Left lung (tissue), 10 donors: ENCODE measurements around the gene KLF12. TPM values are rescaled to one million over a fixed set of nuclear protein-coding genes. Genes with fewer than 3 reads are reported as not detected.

Source experiments
- ATAC-seq: fragments of 200-7000 bp; cut with Tn5 transposase; one replicate; pipeline ENCODE4 v1.9.1; 2020; ENCODE audit warnings: moderate library complexity
- DNase-seq, 4 donors: peaks; one replicate each; pipeline ENCODE4 v3.0.0-alpha.2; 2013 to 2020
- H3K27ac ChIP-seq, 2 donors: fragments of 200-600 bp; sonication (generic) in 1 of 2; one replicate each; pipeline versions ENCODE4 v1.5.0 to v1.8.0; 2020 to 2021
- H3K27me3 ChIP-seq, 2 donors: fragments of 200-600 bp; sonication (generic) in 1 of 2; one replicate each; pipeline versions ENCODE4 v1.5.0 to v1.8.0; 2020 to 2021
- H3K36me3 ChIP-seq, 2 donors: fragments of 200-600 bp; sonication (generic) in 1 of 2; one replicate each; pipeline versions ENCODE4 v1.5.0 to v1.8.0; 2020 to 2021
- H3K4me1 ChIP-seq, 2 donors: fragments of 200-600 bp; one replicate each; pipeline ENCODE4 v1.8.0; 2021
- H3K4me3 ChIP-seq, 2 donors: fragments of 200-600 bp; sonication (generic) in 1 of 2; one replicate each; pipeline versions ENCODE4 v1.5.0 to v1.8.0; 2020 to 2021; ENCODE audit warnings: mild to moderate bottlenecking in 1 of 2
- H3K9me3 ChIP-seq, 2 donors: fragments of 200-600 bp; sonication (generic) in 1 of 2; one replicate each; pipeline versions ENCODE4 v1.5.0 to v1.8.0; 2020 to 2021
- intact Hi-C, 2 donors: fragments of 100-400 bp; cut with DNase I; formaldehyde crosslinking; loops; one replicate each; pipeline versions ENCODE4 v1.11.2 to v1.14.2; 2022
- polyA plus RNA-seq, 6 donors: library from polyadenylated mRNA; unstranded; fragments of 120-200 nt; gene quantifications; one replicate each; pipeline ENCODE4 v1.2.1, GENCODE V29; 2013; ENCODE audit not compliant: insufficient read length in 6 of 6
- total RNA-seq, 2 donors: library from RNA; stranded (reverse); fragmentation: NEBNext Ultra II Directional; extraction: Animal tissue kit (Norgen Biotek cat#: 25700); gene quantifications; one replicate each; pipeline ENCODE4 v1.2.1, GENCODE V29; 2021
- TF ChIP-seq, protein P1 (sequence below), 2 donors: fragments of 200-600 bp; sonication (generic) in 1 of 2; IDR thresholded peaks; one replicate each; pipeline versions ENCODE4 v1.5.0 to v1.8.0; 2021; ENCODE audit warnings: antibody characterized with exemption in 2 of 2
- donor health status: DM: no; HTN: yes; CAD: no.
- donor health status: DM: no; HTN: no; CAD: no.

The KLF12 gene
- total and polyA plus RNA-seq, 8 donors: 7.8 to 27.7 (median 21.8) TPM

DNA sequence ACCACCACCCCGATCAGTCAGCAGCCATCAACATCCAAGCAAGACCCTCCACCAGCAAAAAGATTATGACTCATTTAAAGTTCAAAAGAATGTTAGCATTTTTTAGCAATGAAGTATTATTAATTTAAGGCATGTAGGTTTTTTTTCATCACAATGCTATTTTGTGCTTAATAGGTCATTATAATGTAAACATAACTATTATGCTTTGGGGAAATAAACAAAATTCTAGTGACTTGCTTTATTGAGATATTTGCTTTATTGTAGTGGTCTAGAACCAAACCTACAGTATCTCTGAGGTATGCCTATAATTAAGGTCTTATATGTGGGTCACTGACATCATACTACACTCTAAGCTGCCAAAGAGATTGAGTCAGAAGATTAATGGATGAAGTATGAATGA is 20.0 kb downstream of the KLF12 start:
- no peaks in the 10 kb centered on the region for H3K27me3 ChIP-seq
- H3K4me1 ChIP-seq: no peaks in the 10 kb centered on the region
- TF ChIP-seq, protein P1, sequence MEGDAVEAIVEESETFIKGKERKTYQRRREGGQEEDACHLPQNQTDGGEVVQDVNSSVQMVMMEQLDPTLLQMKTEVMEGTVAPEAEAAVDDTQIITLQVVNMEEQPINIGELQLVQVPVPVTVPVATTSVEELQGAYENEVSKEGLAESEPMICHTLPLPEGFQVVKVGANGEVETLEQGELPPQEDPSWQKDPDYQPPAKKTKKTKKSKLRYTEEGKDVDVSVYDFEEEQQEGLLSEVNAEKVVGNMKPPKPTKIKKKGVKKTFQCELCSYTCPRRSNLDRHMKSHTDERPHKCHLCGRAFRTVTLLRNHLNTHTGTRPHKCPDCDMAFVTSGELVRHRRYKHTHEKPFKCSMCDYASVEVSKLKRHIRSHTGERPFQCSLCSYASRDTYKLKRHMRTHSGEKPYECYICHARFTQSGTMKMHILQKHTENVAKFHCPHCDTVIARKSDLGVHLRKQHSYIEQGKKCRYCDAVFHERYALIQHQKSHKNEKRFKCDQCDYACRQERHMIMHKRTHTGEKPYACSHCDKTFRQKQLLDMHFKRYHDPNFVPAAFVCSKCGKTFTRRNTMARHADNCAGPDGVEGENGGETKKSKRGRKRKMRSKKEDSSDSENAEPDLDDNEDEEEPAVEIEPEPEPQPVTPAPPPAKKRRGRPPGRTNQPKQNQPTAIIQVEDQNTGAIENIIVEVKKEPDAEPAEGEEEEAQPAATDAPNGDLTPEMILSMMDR (IDR thresholded peaks at IDR 0.05): no peak
- ATAC-seq: no peak
- no peak overlapping the region for H3K27ac ChIP-seq
- DNase-seq: no peak
- peaks cover 0 to 16% of the 10 kb centered on the region in 2 donors for H3K9me3 ChIP-seq
- H3K4me3 ChIP-seq: no peak overlapping the region
- intact Hi-C loops: no loop called here
- no peaks in the 10 kb centered on the region for H3K36me3 ChIP-seq

GRCh38 chr13:74111901-74112824 is 22.0 kb downstream of the KLF12 start:
- Histone ChIP-seq H3K9me3 (no peaks in the 10 kb centered on the region), H3K27ac (no peak overlapping the region), H3K36me3 (no peaks in the 10 kb centered on the region), H3K27me3 (no peaks in the 10 kb centered on the region), H3K4me1 (no peaks in the 10 kb centered on the region), H3K4me3 (no peak overlapping the region)
- TF ChIP-seq, protein P1 (IDR thresholded peaks at IDR 0.05): no peak
- DNase-seq: no peak
- intact Hi-C loops: no loop called here
- no peak for ATAC-seq

DNA sequence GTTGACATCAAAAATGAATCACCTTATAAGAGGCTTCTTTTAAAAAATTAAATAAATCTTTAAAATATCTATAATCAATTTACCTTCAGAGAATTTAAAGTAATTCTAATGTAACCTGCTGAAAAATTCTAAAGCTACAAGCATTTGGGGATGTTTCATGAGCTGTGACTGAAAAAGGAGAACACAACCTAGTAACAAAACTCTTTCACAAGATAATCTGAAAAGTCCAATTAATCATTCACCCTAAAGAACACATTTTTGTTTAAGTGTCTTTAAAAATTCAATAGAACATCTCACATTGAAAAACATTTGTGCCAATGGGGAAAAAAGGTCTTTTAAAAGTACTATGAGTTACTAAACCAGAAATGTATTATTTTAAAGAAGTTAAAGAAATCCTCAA is 22.8 kb downstream of the KLF12 start:
- no peak overlapping the region for H3K4me3 ChIP-seq
- DNase-seq (no peak), ATAC-seq (no peak)
- intact Hi-C loops: no loop called here
- H3K4me1 ChIP-seq: no peaks in the 10 kb centered on the region
- no peaks in the 10 kb centered on the region for H3K36me3 ChIP-seq
- H3K9me3 ChIP-seq: no peaks in the 10 kb centered on the region
- no peak overlapping the region for H3K27ac ChIP-seq
- H3K27me3 ChIP-seq: no peaks in the 10 kb centered on the region
- TF ChIP-seq, protein P1 (IDR thresholded peaks at IDR 0.05): no peak

- Histone ChIP-seq H3K9me3 (no peaks in the 10 kb centered on the region), H3K27ac (no peak overlapping the region), H3K4me1 (no peaks in the 10 kb centered on the region), H3K27me3 (no peaks in the 10 kb centered on the region), H3K36me3 (no peaks in the 10 kb centered on the region), H3K4me3 (no peak overlapping the region)
- ATAC-seq (no peak), DNase-seq (no peak)
- intact Hi-C loops: no loop called here
- TF ChIP-seq, protein P1 (IDR thresholded peaks at IDR 0.05): no peak
These were observed 24.2 kb downstream of the KLF12 start for GRCh38 chr13:74110053-74110452.

DNA sequence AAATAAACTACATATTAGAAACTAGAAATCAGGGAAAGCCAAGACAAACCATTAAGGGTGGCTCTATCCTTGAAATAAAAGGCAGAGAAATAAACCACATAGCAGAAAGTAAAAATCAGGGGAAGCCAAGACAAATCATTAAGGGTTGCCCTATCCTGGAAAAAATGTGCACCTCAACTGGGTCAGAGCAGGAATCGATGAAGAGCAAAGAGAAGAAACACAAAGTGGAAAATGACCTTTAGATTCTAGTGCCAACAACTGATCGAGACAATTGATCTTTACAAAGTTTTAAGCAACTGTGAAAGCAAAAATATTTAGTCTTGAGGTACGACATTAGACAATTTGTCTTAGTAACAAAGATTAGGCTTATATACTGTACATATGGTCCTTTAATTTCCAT is 26.6 kb downstream of the KLF12 start:
- ATAC-seq (no peak), DNase-seq (no peak)
- no peaks in the 10 kb centered on the region for H3K27me3 ChIP-seq
- H3K4me3 ChIP-seq: no peak overlapping the region
- no peak overlapping the region for H3K27ac ChIP-seq
- no peaks in the 10 kb centered on the region for H3K4me1 ChIP-seq
- H3K9me3 ChIP-seq: no peaks in the 10 kb centered on the region
- TF ChIP-seq, protein P1 (IDR thresholded peaks at IDR 0.05): no peak
- no peaks in the 10 kb centered on the region for H3K36me3 ChIP-seq
- intact Hi-C loops: no loop called here
